Fibroblast of upper back skin (primary cell): ENCODE measurements around the gene COL27A1.

Source experiments
- DNase-seq: peaks from one replicate; pipeline ENCODE4 v3.0.0-alpha.2; 2013

Gene COL27A1

GRCh38 chr9:114249424-114250234 lies 94.3 kb downstream of the COL27A1 start:
- DNase-seq, result no peak

GRCh38 chr9:114250235-114250568 lies 94.9 kb downstream of the COL27A1 start:
- DNase-seq, result peak; percentile 96

GRCh38 chr9:114250648-114251047 lies 95.3 kb downstream of the COL27A1 start:
- no peak for DNase-seq

- DNase-seq, result no peak
Observed at GRCh38 chr9:114252394-114252793, 97.1 kb downstream of the COL27A1 start.

DNA sequence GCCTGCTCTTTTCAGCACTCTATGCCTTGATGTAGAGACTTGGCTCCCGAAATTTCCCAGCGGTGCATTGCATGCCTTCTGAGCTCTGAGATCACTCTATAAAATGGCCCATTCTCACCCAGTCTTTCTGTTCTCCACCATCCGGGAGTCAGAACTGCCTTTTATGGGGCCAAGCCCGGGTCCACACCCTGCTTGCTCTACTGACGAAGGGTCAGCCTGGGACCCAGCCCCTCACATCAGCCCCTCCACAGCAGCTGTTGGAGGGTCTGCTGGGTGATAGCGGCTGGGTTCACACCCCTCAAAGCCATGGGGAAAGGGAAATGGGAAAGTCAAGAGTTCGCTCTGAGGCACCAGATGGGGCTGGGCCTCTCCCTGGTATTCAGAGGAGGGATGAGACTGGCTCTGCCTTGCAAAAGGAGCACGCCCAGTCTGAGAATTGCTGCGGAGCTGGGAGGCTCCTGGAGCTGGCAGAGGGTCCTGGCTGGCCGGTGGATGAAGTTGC lies 101.5 kb downstream of the COL27A1 start:
- DNase-seq, result no peak

DNA sequence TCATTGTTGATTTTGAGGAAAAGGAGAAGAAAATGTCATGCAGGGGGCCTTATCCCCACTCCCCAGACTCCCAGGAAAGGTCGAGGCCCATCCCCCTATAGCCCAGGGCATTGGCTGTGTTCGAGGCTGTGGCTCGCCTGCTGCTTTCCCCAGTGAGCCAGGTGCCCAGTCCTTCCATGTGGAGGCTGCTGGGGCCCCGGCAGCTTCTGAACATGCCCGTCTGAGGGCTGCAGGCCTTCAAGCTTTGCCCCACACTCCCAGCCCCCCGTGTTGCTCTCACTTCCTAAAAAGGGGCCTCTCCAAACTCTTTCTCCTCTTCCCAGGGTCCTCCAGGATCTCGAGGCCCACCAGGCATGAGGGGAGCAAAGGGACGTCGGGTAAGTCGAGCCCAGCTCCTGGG lies 102.9 kb downstream of the COL27A1 start:
- no peak for DNase-seq

- no peak for DNase-seq
Observed at GRCh38 chr9:114258866-114259797, 103.8 kb downstream of the COL27A1 start.

- peak; percentile 65 for DNase-seq
Observed at GRCh38 chr9:114259798-114260523, 104.6 kb downstream of the COL27A1 start.

- no peak for DNase-seq
Observed at GRCh38 chr9:114261026-114261425, 105.7 kb downstream of the COL27A1 start.

DNA sequence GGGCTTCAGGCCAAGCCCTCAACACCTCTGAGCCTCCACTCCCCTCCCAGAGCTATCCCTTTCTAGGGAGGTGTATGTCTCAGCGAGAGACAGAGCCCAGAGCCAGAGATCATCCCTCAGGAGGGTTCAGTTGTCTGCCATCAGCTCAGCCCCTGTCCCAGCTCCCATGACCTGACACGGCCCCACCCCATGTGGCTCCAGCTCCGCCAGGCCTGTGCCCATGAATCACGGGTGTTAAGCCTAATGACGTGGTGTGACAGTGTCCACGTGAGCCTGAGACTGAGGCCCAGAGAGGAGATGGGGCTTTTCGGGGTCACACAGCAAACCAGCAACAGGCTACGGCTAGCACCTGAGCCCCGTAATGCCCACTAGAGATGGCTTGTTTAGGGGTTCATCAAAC lies 106.7 kb downstream of the COL27A1 start:
- no peak for DNase-seq

DNA sequence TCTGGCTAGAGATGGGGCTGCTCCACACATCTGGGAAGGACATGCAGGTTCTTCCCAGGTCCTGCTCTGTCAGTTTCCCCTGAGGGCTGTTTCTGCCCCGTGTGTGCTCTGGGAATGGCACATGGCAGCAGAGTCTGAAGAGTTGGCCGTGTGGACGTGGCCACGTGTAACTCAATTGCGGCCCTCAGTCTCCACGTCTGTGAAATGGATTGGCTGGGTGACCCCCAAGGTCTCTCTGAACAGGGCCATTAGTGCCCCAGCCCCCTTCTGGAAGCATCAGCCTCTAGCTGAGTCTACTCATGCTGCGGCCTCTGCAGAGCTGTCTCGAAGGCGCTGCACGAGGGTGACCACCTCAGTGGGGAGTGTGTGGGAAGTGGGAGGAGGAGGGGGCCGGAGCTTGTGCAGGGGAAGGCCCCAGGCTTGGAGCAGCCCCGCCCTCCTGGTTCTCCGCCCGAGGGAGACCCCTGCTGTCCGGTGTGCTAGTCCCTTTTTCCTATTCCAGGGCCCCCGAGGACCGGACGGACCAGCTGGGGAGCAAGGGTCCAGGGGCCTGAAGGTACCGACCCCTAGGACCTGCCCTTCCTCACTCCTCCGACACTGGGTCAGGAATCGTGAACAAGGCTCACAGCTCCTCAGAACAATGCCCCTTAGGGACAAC lies 108.6 kb downstream of the COL27A1 start:
- peak; percentile 28 for DNase-seq

- no peak for DNase-seq
Observed at GRCh38 chr9:114264806-114265550, 109.6 kb downstream of the COL27A1 start.

DNA sequence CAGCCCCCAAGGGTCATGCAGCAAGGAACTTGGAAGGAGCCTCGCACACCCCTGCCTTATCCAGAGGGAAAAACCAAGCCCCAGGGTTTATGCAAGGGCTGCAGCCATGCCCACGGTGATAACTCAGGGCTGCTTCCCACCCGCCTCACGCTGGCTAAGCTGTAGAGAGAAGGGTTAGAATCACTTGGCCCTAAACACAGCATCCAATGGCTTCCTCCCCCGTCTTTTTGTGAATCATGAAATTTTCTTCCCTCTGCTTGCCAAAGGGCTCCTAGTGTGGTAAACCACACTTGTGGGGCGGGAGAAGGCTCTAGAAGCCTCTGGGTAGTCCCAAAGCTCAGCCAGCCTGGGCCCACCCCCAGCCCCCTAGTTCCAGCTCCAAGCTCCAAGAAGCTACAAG lies 111.6 kb downstream of the COL27A1 start:
- DNase-seq, result peak; percentile 74

DNA sequence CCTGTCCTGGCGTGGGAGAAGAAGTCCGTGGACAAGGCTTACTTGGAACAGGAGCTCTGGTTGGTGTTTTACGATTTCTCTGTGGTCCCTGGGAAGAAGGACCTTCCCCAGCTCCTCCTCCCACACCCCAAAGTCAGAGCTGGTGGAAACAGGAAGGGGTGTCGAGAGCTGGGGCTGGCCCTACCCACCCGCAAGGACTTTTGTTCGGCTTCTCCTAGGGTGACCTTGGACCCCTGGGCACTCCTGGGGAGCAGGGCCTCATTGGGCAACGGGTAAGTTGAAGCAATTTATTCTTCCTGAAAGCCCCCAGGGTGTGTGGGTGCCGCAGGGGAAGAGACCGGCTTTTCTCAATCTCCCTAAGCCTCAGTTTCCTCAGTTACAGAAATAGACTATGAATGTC lies 113.7 kb downstream of the COL27A1 start:
- DNase-seq, result no peak

DNA sequence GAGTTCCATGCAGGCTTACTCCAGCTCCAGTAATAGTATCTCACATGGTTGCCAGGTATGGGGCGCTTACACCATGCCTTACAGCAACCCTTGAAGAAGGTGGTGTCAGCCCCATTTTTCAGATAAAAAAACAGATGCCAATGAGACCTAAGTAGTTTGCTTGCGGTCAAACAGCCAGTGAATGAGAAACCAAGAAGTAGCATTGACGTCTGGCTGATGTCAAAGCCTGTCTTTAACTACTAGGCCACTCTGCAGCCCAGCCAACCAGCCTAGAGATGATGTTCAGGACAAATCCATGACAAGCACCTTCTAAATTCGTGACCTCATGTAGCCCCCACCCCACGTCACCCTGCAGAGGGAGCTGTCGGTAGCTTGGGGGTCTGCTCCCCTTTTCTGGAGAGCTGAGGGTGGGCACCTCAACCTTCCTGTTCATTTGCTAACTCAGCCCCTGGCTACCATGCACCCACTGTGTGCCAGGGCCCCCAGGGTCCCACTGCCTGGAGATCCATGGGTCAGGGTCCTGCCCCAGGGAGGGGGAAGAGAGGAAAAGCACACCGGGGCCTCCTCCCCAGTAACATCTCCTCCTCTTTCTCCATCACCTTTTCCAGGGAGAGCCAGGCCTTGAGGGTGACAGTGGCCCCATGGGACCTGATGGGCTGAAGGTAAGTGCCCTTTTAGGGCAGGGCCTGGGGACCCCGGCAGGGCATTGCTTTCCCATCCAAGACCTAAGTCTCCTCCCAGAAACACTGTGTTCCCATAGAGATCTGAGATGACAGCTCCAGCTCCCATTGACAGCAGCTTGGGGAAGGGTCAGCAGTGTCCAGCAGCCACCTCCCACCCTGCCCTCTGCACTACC lies 115.0 kb downstream of the COL27A1 start:
- no peak for DNase-seq

GRCh38 chr9:114271556-114272510 lies 116.5 kb downstream of the COL27A1 start:
- peak; percentile 55 for DNase-seq

DNA sequence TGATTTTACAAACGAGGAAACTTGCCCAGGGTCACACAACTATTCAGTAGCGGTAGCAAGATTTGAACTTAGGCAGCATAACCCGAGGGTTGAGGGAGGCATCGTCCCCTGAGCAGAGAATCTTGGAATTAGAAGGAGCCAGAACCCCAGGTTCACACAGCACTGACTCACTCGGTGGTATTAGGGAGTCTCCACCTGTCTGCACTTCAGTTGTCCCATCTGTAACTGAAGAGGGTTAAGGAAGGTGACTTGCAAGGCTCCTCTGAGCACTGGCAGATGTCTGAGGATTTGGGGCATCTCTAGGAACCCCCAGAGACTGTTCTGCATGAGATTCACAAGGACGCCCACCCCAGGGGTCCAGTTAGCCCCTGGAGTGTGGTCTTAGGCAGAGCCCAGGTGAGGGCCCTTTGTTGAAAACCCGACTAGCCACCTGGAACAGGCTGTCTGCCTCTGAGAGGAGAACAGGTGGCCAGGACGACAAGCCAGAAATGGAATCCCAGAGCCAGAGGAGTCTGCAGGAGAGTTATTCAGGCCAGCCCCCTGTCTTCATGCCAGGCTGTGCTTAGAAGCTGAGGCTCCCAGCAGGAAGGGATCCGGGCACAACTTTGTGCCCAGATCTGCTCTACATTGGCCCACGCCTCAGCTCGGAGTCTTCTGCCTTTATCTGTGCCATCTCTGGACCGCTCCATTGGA lies 117.5 kb downstream of the COL27A1 start:
- DNase-seq, result no peak

DNA sequence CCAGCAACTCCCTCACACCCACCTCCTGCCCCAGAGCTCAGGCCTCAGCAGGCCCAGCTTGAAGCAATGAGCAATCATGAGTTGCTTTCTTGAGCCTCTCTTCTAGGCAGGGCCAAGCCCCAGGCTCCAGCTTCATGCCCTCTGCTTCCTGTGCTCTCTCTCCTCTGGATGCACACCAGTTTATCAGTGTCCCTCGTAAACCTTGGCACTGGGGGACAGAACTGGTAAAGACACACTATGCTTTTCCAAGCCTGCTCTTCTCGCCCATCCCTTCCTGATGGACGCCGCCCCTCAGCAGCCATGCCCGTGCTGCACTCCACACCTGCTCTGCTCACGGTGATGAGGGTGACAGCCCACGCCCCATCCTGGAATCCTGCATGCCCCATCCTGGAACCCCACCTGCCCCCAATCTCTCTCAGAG lies 118.1 kb downstream of the COL27A1 start:
- DNase-seq, result no peak

DNA sequence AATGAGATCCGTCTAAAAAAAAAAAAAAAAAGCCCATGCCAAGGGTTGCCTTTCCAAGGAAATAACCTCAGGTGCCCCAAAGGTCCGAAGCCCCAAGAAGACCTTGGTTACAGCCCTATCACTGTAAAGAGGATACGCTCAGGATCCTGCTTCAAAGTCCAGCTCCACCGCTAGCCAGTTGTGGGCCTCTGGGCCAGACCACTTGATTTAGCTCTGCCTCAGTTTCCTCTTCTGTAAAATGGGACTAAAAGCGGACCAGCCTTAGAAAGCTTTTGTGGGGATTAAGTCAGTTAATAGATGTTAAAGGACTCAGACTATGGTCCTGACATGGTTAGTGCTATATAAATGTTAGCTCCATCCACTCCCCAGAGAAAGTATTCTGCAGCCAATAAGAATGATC lies 118.9 kb downstream of the COL27A1 start:
- DNase-seq, result no peak
